HepG2 (cell line): ENCODE results near the gene IL10RA. TPM values are rescaled to one million over a fixed set of nuclear protein-coding genes. Genes with fewer than 3 reads are reported as not detected.

Source experiments
- ATAC-seq: fragments of 200-7000 bp; cut with Tn5 transposase; 3 replicates; pipeline ENCODE4 v1.9.1; 2020; ENCODE audit warnings: mild to moderate bottlenecking, moderate library complexity
- BruUV-seq: library from RNA; stranded (reverse); fragments of 400-500 nt; replicated peaks from 2 replicates; lab custom pipeline; 2021; lab: Mats Ljungman, UMichigan
- CTCF ChIA-PET: fragments of 300-600 bp; formaldehyde crosslinking; extraction: SDS; loops from one replicate; lab custom pipeline; 2021; ENCODE audit warnings: low total read pairs, inconsistent platforms, low intra/inter-chr PET ratio; lab: Yijun Ruan, JAX
- POLR2A ChIA-PET: fragments of 350-600 bp; sonication (Branson Sonifier 250); formaldehyde crosslinking; loops from one replicate; lab custom pipeline; 2020; ENCODE audit warnings: antibody characterized with exemption, inconsistent platforms; lab: Yijun Ruan, JAX
- DNase-seq: peaks from one replicate; pipeline ENCODE4 v3.0.0-alpha.2; 2015; ENCODE audit warnings: low spot score
- FAIRE-seq: peaks from 3 replicates; lab custom pipeline; 2011; peaks lifted over from hg19 to GRCh38; lab: Jason Lieb, UNC
- H2AFZ ChIP-seq: one replicate; pipeline ENCODE4 v1.6.1; 2011; ENCODE audit warnings: low read length, inconsistent platforms
- H3K27ac ChIP-seq: fragments of 300-600 bp; 3 replicates; pipeline ENCODE4 v1.8.0; 2011; ENCODE audit warnings: mixed run types, mild to moderate bottlenecking, mixed read lengths, low read length, inconsistent platforms; ENCODE audit not compliant: insufficient read depth; ENCODE audit errors: extremely low read length
- H3K27me3 ChIP-seq, 2 experiments: fragments of 200-600 bp in 1 of 2; 2 replicates in 1 of 2; 3 replicates in 1 of 2; pipeline versions ENCODE4 v1.6.0 to v1.8.0; 2011; ENCODE audit warnings: low read length in 2 of 2, mild to moderate bottlenecking in 2 of 2, moderate library complexity in 2 of 2, inconsistent platforms in 1 of 2; ENCODE audit not compliant: insufficient read depth in 2 of 2, control insufficient read depth in 1 of 2
- H3K36me3 ChIP-seq, 2 experiments: fragments of 200-600 bp in 1 of 2; replicated peaks in 1 of 2; 2 replicates in 1 of 2; 3 replicates in 1 of 2; pipeline versions ENCODE4 v1.5.1 to v1.8.0; 2011; ENCODE audit warnings: low read length in 2 of 2, inconsistent platforms in 1 of 2; ENCODE audit not compliant: insufficient read depth in 2 of 2, control insufficient read depth in 1 of 2
- H3K4me1 ChIP-seq: 2 replicates; pipeline ENCODE4 v1.5.1; 2012; ENCODE audit warnings: low read length, inconsistent platforms; ENCODE audit not compliant: insufficient read depth
- H3K4me2 ChIP-seq: 2 replicates; pipeline ENCODE4 v1.6.0; 2011; ENCODE audit warnings: low read depth, low read length, inconsistent platforms
- H3K4me3 ChIP-seq, 3 experiments: fragments of 200-600 bp in 1 of 3; sonication (generic), shearing (Covaris generic) in 1 of 3; replicated peaks in 1 of 3; 2 replicates each; pipeline ENCODE4 v1.5.1; 2011 to 2016; ENCODE audit warnings: low read length in 3 of 3, inconsistent platforms in 2 of 3, low read depth in 2 of 3, mild to moderate bottlenecking in 2 of 3, control low read depth in 1 of 3, mixed read lengths in 1 of 3; ENCODE audit not compliant: insufficient read depth in 1 of 3
- H3K79me2 ChIP-seq: one replicate; pipeline ENCODE4 v1.6.1; 2011; ENCODE audit warnings: low read length, inconsistent platforms; ENCODE audit not compliant: insufficient read depth
- H3K9ac ChIP-seq: 2 replicates; pipeline ENCODE4 v1.6.0; 2011; ENCODE audit warnings: mild to moderate bottlenecking, low read depth, low read length, inconsistent platforms; ENCODE audit not compliant: insufficient read depth
- H3K9me3 ChIP-seq: 2 replicates; pipeline ENCODE4 v1.5.1; 2012; ENCODE audit warnings: mild to moderate bottlenecking, low read length
- H4K20me1 ChIP-seq: 2 replicates; pipeline ENCODE4 v1.6.0; 2011; ENCODE audit warnings: inconsistent platforms, mild to moderate bottlenecking, low read length, moderate library complexity; ENCODE audit not compliant: insufficient read depth
- CEBPG ChIP-seq: IDR thresholded peaks from 2 replicates; pipeline ENCODE4 v1.6.1; 2016
- FOXA1 ChIP-seq, 2 experiments: fragments of 450-650 bp in 1 of 2; sonication (generic) in 1 of 2; formaldehyde crosslinking in 1 of 2; IDR thresholded peaks; 2 replicates each; pipeline versions ENCODE4 v1.4.0 to v1.6.1; 2016 to 2020; ENCODE audit warnings: missing genetic modification reagents in 1 of 2
- FOXC1 ChIP-seq: sonication (generic); formaldehyde crosslinking; IDR thresholded peaks from 2 replicates; pipeline ENCODE4 v1.8.0; 2022; ENCODE audit warnings: mild to moderate bottlenecking, missing genetic modification reagents, borderline replicate concordance
- HNRNPL ChIP-seq: fragments of 200-400 bp; formaldehyde crosslinking; IDR thresholded peaks from 2 replicates; pipeline ENCODE4 v1.6.1; 2017; ENCODE audit warnings: mild to moderate bottlenecking, low read depth, low read length
- SP4 ChIP-seq: sonication (generic); formaldehyde crosslinking; IDR thresholded peaks from 2 replicates; pipeline ENCODE4 v1.8.1; 2023; ENCODE audit warnings: mild to moderate bottlenecking, missing genetic modification reagents
- TCF12 ChIP-seq, 2 experiments: fragments of 450-650 bp in 1 of 2; sonication (generic) in 1 of 2; formaldehyde crosslinking in 1 of 2; IDR thresholded peaks; 2 replicates each; pipeline versions ENCODE4 v1.6.1 to v1.8.0; 2017 to 2022; ENCODE audit warnings: antibody characterized with exemption in 1 of 2, mild to moderate bottlenecking in 1 of 2, missing genetic modification reagents in 1 of 2, moderate library complexity in 1 of 2
- ZNF431 ChIP-seq: sonication (generic); formaldehyde crosslinking; IDR thresholded peaks from 2 replicates; pipeline ENCODE4 v1.9.0; 2022; ENCODE audit warnings: missing genetic modification reagents, low read depth, mild to moderate bottlenecking, borderline replicate concordance
- ZNF432 ChIP-seq: sonication (generic); formaldehyde crosslinking; IDR thresholded peaks from 2 replicates; pipeline ENCODE4 v1.5.0; 2020; ENCODE audit warnings: missing genetic modification reagents, mild to moderate bottlenecking, borderline replicate concordance
- ZNF660 ChIP-seq: sonication (generic); formaldehyde crosslinking; IDR thresholded peaks from 2 replicates; pipeline ENCODE4 v1.5.1; 2020; ENCODE audit warnings: mild to moderate bottlenecking, low read depth, missing genetic modification reagents, borderline replicate concordance
- WGBS: methylation state at CpG from one replicate; pipeline ENCODE4 v1.1.6; 2017; ENCODE audit warnings: low lambda C conversion rate; 5-methylcytosine and 5-hydroxymethylcytosine counted together
- in situ Hi-C: cut with HindIII; loops from 2 replicates; pipeline ENCODE4 v1.10.0; 2017; ENCODE audit warnings: low pct_unique_long_range_greater_than_20kb; ENCODE audit not compliant: extremely low pct_ligation_motif_present
- intact Hi-C: fragments of 100-400 bp; cut with micrococcal nuclease; formaldehyde crosslinking; loops from one replicate; pipeline ENCODE4 v1.10.0; 2022; ENCODE audit not compliant: unreplicated experiment
- polyA plus RNA-seq, 8 experiments: library from polyadenylated mRNA; depleted of rRNA in 3 of 8; stranded (reverse) in 7 of 8; unstranded in 1 of 8; fragments of >200 nt; fragmentation: Illumina TruSeq in 4 of 8; extraction: Trizol in 4 of 8; gene quantifications; 2 replicates each; pipeline versions ENCODE4 v1.2.1 to v1.2.3, GENCODE V29; 2011 to 2016; ENCODE audit warnings: low read depth in 4 of 8, missing spikeins in 1 of 8, mixed read lengths in 1 of 8; ENCODE audit not compliant: insufficient read depth in 1 of 8
- total RNA-seq, 5 experiments: library from RNA; depleted of rRNA; stranded (reverse); fragments of >200 nt; fragmentation: Illumina TruSeq; extraction: Trizol; gene quantifications; 2 replicates each; pipeline ENCODE4 v1.2.3, GENCODE V29; 2016; ENCODE audit warnings: low read depth in 1 of 5
- TF ChIP-seq, protein P1 (sequence below): sonication (generic); formaldehyde crosslinking; IDR thresholded peaks from 2 replicates; pipeline ENCODE4 v1.4.0; 2020; ENCODE audit warnings: missing genetic modification reagents
- TF ChIP-seq, protein P2 (sequence below): sonication (generic); formaldehyde crosslinking; IDR thresholded peaks from 2 replicates; pipeline ENCODE4 v1.8.1; 2023; ENCODE audit warnings: missing genetic modification reagents, mild to moderate bottlenecking, borderline replicate concordance
- TF ChIP-seq, protein P3 (sequence below): sonication (generic); formaldehyde crosslinking; IDR thresholded peaks from 2 replicates; pipeline ENCODE4 v1.8.1; 2023; ENCODE audit warnings: mild to moderate bottlenecking, missing genetic modification reagents
- TF ChIP-seq, protein P4 (sequence below): sonication (generic); formaldehyde crosslinking; IDR thresholded peaks from 2 replicates; pipeline ENCODE4 v1.4.0; 2020; ENCODE audit warnings: low read depth, mild to moderate bottlenecking, missing genetic modification reagents

The IL10RA gene
- total and polyA plus RNA-seq, 2 of the 13 experiments (the other 11 are each of a cell fraction or from before 2014, with no cell fraction given) = not detected

DNA sequence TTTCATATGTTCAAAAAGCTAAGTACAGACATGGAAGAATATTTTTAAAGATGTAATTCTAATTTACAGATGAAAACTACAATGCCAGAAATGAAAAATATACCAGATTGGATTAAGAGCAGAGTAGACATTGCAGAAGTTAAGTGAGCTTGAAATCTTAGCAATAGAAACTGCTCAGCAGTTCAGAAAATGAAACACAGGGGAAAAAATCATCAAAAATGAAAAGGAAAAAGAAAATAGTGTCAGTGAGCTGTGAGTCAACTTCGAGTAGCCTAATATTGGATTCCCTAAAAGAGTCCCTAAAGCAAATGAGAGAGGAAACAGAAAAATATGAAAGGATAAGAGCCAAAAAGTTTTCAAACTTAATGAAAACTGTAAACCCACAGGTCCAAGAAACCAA is 25.8 kb upstream of the IL10RA start:
- Histone ChIP-seq H4K20me1 (no peaks in the 10 kb centered on the region), H3K9me3 (no peaks in the 10 kb centered on the region), H3K4me2 (no peak overlapping the region), H3K27me3 (no peaks in the 10 kb centered on the region), H3K36me3 (no peaks in the 10 kb centered on the region), H3K9ac (no peak overlapping the region), H3K27ac (no peak overlapping the region), H3K4me1 (no peaks in the 10 kb centered on the region), H3K4me3 (no peak overlapping the region), H2AFZ (no peak overlapping the region), H3K79me2 (no peaks in the 10 kb centered on the region)
- POLR2A ChIA-PET = no interaction called here
- CTCF ChIA-PET = no interaction called here
- ATAC-seq = no peak
- in situ Hi-C loops (no loop called here), intact Hi-C loops (no loop called here)
- BruUV-seq = no TSS peak
- DNase-seq = no peak
- TF ChIP-seq, protein P1, sequence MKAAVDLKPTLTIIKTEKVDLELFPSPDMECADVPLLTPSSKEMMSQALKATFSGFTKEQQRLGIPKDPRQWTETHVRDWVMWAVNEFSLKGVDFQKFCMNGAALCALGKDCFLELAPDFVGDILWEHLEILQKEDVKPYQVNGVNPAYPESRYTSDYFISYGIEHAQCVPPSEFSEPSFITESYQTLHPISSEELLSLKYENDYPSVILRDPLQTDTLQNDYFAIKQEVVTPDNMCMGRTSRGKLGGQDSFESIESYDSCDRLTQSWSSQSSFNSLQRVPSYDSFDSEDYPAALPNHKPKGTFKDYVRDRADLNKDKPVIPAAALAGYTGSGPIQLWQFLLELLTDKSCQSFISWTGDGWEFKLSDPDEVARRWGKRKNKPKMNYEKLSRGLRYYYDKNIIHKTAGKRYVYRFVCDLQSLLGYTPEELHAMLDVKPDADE = no peak
- TF ChIP-seq, protein P2, sequence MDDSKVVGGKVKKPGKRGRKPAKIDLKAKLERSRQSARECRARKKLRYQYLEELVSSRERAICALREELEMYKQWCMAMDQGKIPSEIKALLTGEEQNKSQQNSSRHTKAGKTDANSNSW (CRISPR knock-in tag) = no peak
- TF ChIP-seq ZNF660 (CRISPR knock-in tag) (no peak), FOXC1 (no peak), TCF12 (IDR thresholded peaks at IDR 0.05) (no peak), TCF12 (CRISPR knock-in tag; IDR thresholded peaks at IDR 0.05) (no peak), FOXA1 (IDR thresholded peaks at IDR 0.05) (no peak), FOXA1 (CRISPR knock-in tag; IDR thresholded peaks at IDR 0.05) (no peak), HNRNPL (no peak), SP4 (CRISPR knock-in tag) (no peak), CEBPG (CRISPR knock-in tag) (no peak), ZNF431 (CRISPR knock-in tag) (no peak), ZNF432 (CRISPR knock-in tag) (no peak)
- TF ChIP-seq, protein P3, sequence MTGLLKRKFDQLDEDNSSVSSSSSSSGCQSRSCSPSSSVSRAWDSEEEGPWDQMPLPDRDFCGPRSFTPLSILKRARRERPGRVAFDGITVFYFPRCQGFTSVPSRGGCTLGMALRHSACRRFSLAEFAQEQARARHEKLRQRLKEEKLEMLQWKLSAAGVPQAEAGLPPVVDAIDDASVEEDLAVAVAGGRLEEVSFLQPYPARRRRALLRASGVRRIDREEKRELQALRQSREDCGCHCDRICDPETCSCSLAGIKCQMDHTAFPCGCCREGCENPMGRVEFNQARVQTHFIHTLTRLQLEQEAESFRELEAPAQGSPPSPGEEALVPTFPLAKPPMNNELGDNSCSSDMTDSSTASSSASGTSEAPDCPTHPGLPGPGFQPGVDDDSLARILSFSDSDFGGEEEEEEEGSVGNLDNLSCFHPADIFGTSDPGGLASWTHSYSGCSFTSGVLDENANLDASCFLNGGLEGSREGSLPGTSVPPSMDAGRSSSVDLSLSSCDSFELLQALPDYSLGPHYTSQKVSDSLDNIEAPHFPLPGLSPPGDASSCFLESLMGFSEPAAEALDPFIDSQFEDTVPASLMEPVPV (CRISPR knock-in tag) = no peak
- TF ChIP-seq, protein P4, sequence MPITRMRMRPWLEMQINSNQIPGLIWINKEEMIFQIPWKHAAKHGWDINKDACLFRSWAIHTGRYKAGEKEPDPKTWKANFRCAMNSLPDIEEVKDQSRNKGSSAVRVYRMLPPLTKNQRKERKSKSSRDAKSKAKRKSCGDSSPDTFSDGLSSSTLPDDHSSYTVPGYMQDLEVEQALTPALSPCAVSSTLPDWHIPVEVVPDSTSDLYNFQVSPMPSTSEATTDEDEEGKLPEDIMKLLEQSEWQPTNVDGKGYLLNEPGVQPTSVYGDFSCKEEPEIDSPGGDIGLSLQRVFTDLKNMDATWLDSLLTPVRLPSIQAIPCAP (CRISPR knock-in tag) = no peak
- whole genome bisulfite sequencing = 0% methylated on average over 1 of the region's 1 CpG
- FAIRE-seq = no peak
